Endothelial cell (in vitro differentiated cells): Measurements from ENCODE around the gene ASAP2. TPM values are rescaled to one million over a fixed set of nuclear protein-coding genes. Genes with fewer than 3 reads are reported as not detected.

Experiments
- DNase-seq: peaks from one replicate; pipeline ENCODE4 v3.0.0; 2021; ENCODE audit warnings: low spot score
- H3K27ac Mint-ChIP-seq: one replicate; pipeline ENCODE4 v1.8.0; 2021; ENCODE audit warnings: mixed read lengths, inconsistent platforms; ENCODE audit not compliant: unreplicated experiment
- H3K27me3 Mint-ChIP-seq: one replicate; pipeline ENCODE4 v1.8.0; 2021; ENCODE audit warnings: mild to moderate bottlenecking, moderate library complexity, mixed read lengths, inconsistent platforms; ENCODE audit not compliant: unreplicated experiment
- H3K36me3 Mint-ChIP-seq: one replicate; pipeline ENCODE4 v1.8.0; 2021; ENCODE audit warnings: mild to moderate bottlenecking, low read depth, mixed read lengths, inconsistent platforms; ENCODE audit not compliant: unreplicated experiment
- H3K4me1 Mint-ChIP-seq: one replicate; pipeline ENCODE4 v1.8.0; 2021; ENCODE audit warnings: mild to moderate bottlenecking, mixed read lengths, inconsistent platforms; ENCODE audit not compliant: unreplicated experiment
- H3K4me3 Mint-ChIP-seq: one replicate; pipeline ENCODE4 v1.8.0; 2021; ENCODE audit warnings: mild to moderate bottlenecking, mixed read lengths, inconsistent platforms; ENCODE audit not compliant: unreplicated experiment
- H3K9me3 Mint-ChIP-seq: one replicate; pipeline ENCODE4 v1.8.0; 2021; ENCODE audit warnings: mixed read lengths, inconsistent platforms; ENCODE audit not compliant: unreplicated experiment
- total RNA-seq: library from RNA; stranded (reverse); fragmentation: NEBNext Ultra II Directional; extraction: Animal tissue kit (Norgen Biotek cat#: 25700); gene quantifications from one replicate; pipeline ENCODE4 v1.2.1, GENCODE V29; 2021; ENCODE audit not compliant: unreplicated experiment
- TF ChIP-seq, protein P1 (sequence below): fragments of 200-600 bp; sonication (generic); IDR thresholded peaks from one replicate; pipeline ENCODE4 v1.5.0; 2021; ENCODE audit warnings: antibody characterized with exemption; ENCODE audit not compliant: unreplicated experiment

ASAP2 gene
- total RNA-seq, 1 donor from 2014 or later = 31.8 TPM

DNA sequence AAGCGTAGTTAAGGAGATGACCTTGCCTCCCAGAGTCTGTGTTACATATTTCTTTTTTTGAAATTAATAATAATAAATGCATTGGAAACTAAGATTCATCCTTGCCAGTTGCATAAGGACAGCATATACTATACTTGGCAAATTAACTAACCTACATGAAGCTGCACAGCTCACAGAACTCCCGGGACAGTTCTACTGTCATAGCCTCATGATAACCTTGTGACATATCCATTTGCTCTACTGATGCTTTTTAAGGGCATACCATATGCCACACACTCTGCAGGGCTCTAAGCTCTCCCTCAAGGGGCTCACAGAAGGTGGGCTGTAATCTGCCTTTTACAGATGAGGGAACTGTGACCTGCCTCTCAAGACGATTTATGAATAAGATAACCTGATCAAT, 212.9 kb downstream of the ASAP2 start:
- H3K9me3 Mint-ChIP-seq = no peaks in the 10 kb centered on the region
- peaks cover 9% of the 10 kb centered on the region for H3K4me1 Mint-ChIP-seq
- no peak for DNase-seq
- H3K36me3 Mint-ChIP-seq = peaks cover 21% of the 10 kb centered on the region
- peaks cover 13% of the 10 kb centered on the region for H3K27me3 Mint-ChIP-seq
- H3K27ac Mint-ChIP-seq = no peak overlapping the region
- TF ChIP-seq, protein P1, sequence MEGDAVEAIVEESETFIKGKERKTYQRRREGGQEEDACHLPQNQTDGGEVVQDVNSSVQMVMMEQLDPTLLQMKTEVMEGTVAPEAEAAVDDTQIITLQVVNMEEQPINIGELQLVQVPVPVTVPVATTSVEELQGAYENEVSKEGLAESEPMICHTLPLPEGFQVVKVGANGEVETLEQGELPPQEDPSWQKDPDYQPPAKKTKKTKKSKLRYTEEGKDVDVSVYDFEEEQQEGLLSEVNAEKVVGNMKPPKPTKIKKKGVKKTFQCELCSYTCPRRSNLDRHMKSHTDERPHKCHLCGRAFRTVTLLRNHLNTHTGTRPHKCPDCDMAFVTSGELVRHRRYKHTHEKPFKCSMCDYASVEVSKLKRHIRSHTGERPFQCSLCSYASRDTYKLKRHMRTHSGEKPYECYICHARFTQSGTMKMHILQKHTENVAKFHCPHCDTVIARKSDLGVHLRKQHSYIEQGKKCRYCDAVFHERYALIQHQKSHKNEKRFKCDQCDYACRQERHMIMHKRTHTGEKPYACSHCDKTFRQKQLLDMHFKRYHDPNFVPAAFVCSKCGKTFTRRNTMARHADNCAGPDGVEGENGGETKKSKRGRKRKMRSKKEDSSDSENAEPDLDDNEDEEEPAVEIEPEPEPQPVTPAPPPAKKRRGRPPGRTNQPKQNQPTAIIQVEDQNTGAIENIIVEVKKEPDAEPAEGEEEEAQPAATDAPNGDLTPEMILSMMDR = no peak
- no peak overlapping the region for H3K4me3 Mint-ChIP-seq

DNA sequence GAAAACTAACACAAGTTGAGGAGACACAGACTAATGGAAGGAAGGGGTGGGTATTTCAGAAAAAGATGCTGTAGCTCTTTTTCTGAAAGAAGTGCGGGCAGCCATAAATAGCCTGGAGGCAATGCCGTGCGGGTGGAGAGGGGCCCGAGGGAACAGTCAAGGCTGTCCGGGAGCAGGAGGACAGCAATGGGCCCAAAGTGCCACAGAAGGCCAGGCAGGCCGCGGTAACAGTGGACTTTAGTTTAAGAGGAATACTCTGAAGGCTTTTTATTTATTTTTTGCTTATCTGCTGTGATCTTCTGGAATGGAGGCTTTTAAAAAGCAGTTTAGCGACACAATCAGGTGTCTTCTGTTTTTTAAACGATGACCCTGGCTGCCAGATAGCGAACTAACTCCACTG, 213.9 kb downstream of the ASAP2 start:
- Mint-ChIP-seq H3K36me3 (peaks cover 21% of the 10 kb centered on the region), H3K9me3 (no peaks in the 10 kb centered on the region), H3K4me1 (peaks cover 9% of the 10 kb centered on the region), H3K27ac (no peak overlapping the region), H3K4me3 (no peak overlapping the region), H3K27me3 (peaks cover 13% of the 10 kb centered on the region)
- DNase-seq = no peak
- TF ChIP-seq, protein P1 = no peak

DNA sequence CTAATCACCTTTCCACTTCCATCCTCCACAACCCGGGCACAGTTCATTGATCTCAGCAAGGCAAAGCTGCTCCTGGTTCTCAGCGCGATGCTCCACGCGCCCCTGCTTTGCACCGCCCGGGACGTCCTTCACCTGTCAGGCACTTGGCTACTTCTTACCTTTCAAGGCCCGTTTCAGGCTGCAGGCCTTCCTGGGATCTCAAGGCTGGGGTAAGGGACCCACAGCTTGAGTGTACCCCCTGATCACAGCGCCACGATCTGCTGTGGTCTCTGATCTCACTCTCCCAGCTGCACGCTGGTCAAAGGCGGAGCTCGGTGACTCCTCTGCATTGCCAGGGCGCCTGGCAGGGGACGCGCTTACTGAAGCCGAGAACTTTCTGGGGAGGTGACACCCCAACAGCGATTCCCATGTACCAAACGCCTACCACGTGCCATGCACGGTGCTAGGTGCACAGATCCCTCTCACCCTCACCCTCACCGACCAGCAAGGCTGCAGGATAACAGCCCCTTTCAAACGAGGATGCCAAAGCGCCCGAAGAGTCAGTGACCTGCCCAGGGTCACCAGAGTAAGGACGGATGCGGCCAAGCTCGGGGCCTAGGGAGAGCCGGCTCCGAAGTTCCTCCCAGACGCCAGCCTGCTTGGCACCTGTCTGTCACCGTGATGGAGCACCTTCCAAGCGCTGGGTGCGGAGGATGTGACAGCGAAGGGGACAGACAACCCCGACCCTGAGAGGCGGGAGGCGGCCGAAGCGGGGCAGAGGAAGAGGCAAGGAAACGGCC, 215.9 kb downstream of the ASAP2 start:
- peak overlapping the region; percentile 28 for H3K27ac Mint-ChIP-seq
- TF ChIP-seq, protein P1 = no peak

DNA sequence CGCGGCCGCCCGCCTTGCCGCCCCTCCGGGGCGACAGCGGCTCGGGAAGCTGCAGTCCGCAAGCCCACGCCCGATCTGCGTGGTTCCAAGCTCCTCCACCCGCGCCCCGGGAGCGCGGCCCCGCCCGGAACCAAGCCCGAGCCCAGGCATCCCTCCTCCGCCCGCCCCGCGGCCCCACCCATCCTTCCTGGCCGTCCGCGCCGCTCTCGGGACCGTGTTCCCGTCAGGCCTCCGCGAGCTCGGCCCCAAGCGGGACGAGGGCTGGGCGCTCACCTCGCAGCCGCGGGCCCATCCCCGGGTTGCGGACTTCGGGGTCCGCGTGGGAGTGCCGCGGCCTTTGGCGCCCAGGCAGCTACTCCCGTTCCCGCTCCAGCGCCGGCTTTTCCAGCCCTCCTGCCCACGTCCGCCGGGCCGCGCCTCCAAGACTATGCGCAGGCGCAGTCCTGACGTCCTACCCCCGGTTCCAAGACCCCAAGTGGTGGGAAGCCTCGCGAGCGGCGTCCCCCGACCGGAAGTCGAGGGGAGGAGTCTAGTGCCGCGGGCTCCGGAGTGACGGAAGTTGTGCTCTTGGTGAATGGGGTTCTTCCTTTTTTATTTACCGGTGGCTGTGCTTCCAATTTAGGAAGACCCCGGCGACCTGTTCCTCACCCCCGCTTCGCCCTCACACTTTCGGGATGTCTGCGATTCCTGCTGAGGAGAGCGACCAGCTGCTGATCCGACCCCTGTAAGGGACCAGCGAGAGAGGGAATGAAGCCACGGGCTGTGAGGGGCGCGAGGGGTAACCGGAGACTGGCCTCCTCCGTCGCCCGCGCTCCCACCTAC, 216.7 kb downstream of the ASAP2 start, which contains the start of the genes CPSF3 and ITGB1BP1:
Gene CPSF3 (plus strand): TSS at position 555 of the 822 bp plus-strand sequence. CDS start 120 bp downstream, at position 675.
Gene ITGB1BP1 (minus strand): TSS at position 429 of the 822 bp plus-strand sequence. CDS start 4,831 bp downstream, outside the sequence.
- Mint-ChIP-seq H3K4me3 (peak within 1 kb of the TSS; percentile 95), H3K27me3 (peaks cover 12% of the 10 kb centered on the region), H3K36me3 (peaks cover 10% of the 10 kb centered on the region), H3K9me3 (no peaks in the 10 kb centered on the region), H3K4me1 (peaks cover 9% of the 10 kb centered on the region), H3K27ac (no peak within 1 kb of the TSS)
- DNase-seq = peak; percentile 99
- TF ChIP-seq, protein P1 = no peak

More for the DNA sequence above, 215.9 kb downstream of the ASAP2 start:
- Mint-ChIP-seq H3K9me3 (no peaks in the 10 kb centered on the region), H3K4me3 (peak overlapping the region; percentile 95), H3K27me3 (peaks cover 13% of the 10 kb centered on the region), H3K4me1 (peaks cover 9% of the 10 kb centered on the region), H3K36me3 (peaks cover 15% of the 10 kb centered on the region)
- peak; percentile 21 for DNase-seq
